ENCODE data around the gene DMRTB1.

DMRTB1 gene

GRCh38 chr1:53509775-53510174, 50.6 kb downstream of the DMRTB1 start:
- H3K9me3 Mint-ChIP-seq: no peaks in the 10 kb centered on the region
- H3K27ac Mint-ChIP-seq: no peak overlapping the region
- H3K27me3 Mint-ChIP-seq (ENCODE audit: low read depth): peaks cover 3% of the 10 kb centered on the region
- H3K4me3 Mint-ChIP-seq: no peak overlapping the region
- H3K4me1 Mint-ChIP-seq (ENCODE audit: low read depth): no peaks in the 10 kb centered on the region
- no peaks in the 10 kb centered on the region for H3K36me3 Mint-ChIP-seq (ENCODE audit: low read depth)
- no peak for DNase-seq (ENCODE audit: low spot score)

GRCh38 chr1:53510215-53510614, 51.0 kb downstream of the DMRTB1 start:
- no peaks in the 10 kb centered on the region for H3K9me3 Mint-ChIP-seq
- H3K27me3 Mint-ChIP-seq (ENCODE audit: low read depth): peaks cover 3% of the 10 kb centered on the region
- H3K4me1 Mint-ChIP-seq (ENCODE audit: low read depth): no peaks in the 10 kb centered on the region
- no peak for DNase-seq (ENCODE audit: low spot score)
- no peaks in the 10 kb centered on the region for H3K36me3 Mint-ChIP-seq (ENCODE audit: low read depth)
- H3K27ac Mint-ChIP-seq: no peak overlapping the region
- no peak overlapping the region for H3K4me3 Mint-ChIP-seq

- Mint-ChIP-seq H3K27ac (no peak overlapping the region), H3K4me1 (ENCODE audit: low read depth) (no peaks in the 10 kb centered on the region), H3K9me3 (no peaks in the 10 kb centered on the region), H3K27me3 (ENCODE audit: low read depth) (peaks cover 3% of the 10 kb centered on the region), H3K4me3 (no peak overlapping the region), H3K36me3 (ENCODE audit: low read depth) (no peaks in the 10 kb centered on the region)
- DNase-seq (ENCODE audit: low spot score): no peak
These were observed 52.2 kb downstream of the DMRTB1 start for GRCh38 chr1:53511323-53511932.

GRCh38 chr1:53511933-53512806, 53.0 kb downstream of the DMRTB1 start:
- no peaks in the 10 kb centered on the region for H3K4me1 Mint-ChIP-seq (ENCODE audit: low read depth)
- no peak overlapping the region for H3K27ac Mint-ChIP-seq
- H3K4me3 Mint-ChIP-seq: no peak overlapping the region
- no peaks in the 10 kb centered on the region for H3K9me3 Mint-ChIP-seq
- H3K36me3 Mint-ChIP-seq (ENCODE audit: low read depth): no peaks in the 10 kb centered on the region
- H3K27me3 Mint-ChIP-seq (ENCODE audit: low read depth): peaks cover 3% of the 10 kb centered on the region
- DNase-seq (ENCODE audit: low spot score): no peak

GRCh38 chr1:53512807-53513755, 53.9 kb downstream of the DMRTB1 start:
- H3K9me3 Mint-ChIP-seq: no peaks in the 10 kb centered on the region
- no peak overlapping the region for H3K4me3 Mint-ChIP-seq
- no peaks in the 10 kb centered on the region for H3K4me1 Mint-ChIP-seq (ENCODE audit: low read depth)
- no peaks in the 10 kb centered on the region for H3K36me3 Mint-ChIP-seq (ENCODE audit: low read depth)
- H3K27ac Mint-ChIP-seq: no peak overlapping the region
- H3K27me3 Mint-ChIP-seq (ENCODE audit: low read depth): peaks cover 3% of the 10 kb centered on the region
- no peak for DNase-seq (ENCODE audit: low spot score)

- H3K27me3 Mint-ChIP-seq (ENCODE audit: low read depth): peaks cover 3% of the 10 kb centered on the region
- no peaks in the 10 kb centered on the region for H3K36me3 Mint-ChIP-seq (ENCODE audit: low read depth)
- no peaks in the 10 kb centered on the region for H3K4me1 Mint-ChIP-seq (ENCODE audit: low read depth)
- H3K4me3 Mint-ChIP-seq: no peak overlapping the region
- no peak overlapping the region for H3K27ac Mint-ChIP-seq
- H3K9me3 Mint-ChIP-seq: no peaks in the 10 kb centered on the region
- DNase-seq (ENCODE audit: low spot score): no peak
These were observed 54.6 kb downstream of the DMRTB1 start for GRCh38 chr1:53513846-53514245.

- Mint-ChIP-seq H3K27me3 (ENCODE audit: low read depth) (peaks cover 3% of the 10 kb centered on the region), H3K4me3 (no peak overlapping the region), H3K27ac (no peak overlapping the region), H3K9me3 (no peaks in the 10 kb centered on the region), H3K36me3 (ENCODE audit: low read depth) (no peaks in the 10 kb centered on the region), H3K4me1 (ENCODE audit: low read depth) (no peaks in the 10 kb centered on the region)
- DNase-seq (ENCODE audit: low spot score): no peak
These were observed 55.2 kb downstream of the DMRTB1 start for GRCh38 chr1:53514436-53514835.

GRCh38 chr1:53516181-53516580, 57.0 kb downstream of the DMRTB1 start:
- no peaks in the 10 kb centered on the region for H3K4me1 Mint-ChIP-seq (ENCODE audit: low read depth)

More at GRCh38 chr1:53516181-53516580, 57.0 kb downstream of the DMRTB1 start:
- Mint-ChIP-seq H3K4me3 (no peak overlapping the region), H3K9me3 (no peaks in the 10 kb centered on the region), H3K27me3 (ENCODE audit: low read depth) (peaks cover 3% of the 10 kb centered on the region), H3K36me3 (ENCODE audit: low read depth) (no peaks in the 10 kb centered on the region), H3K27ac (no peak overlapping the region)
- DNase-seq (ENCODE audit: low spot score): no peak
